GF-D8 (cell line): ENCODE measurements around the gene COL21A1.

ENCODE experiments used
- DNase-seq: peaks from one replicate; lab custom pipeline; 2025; lab: John Stamatoyannopoulos, UW

Gene COL21A1

GRCh38 chr6:56245903-56246351, 1.5 kb downstream of the COL21A1 start:
- no peak for DNase-seq

- no peak for DNase-seq
Measured at GRCh38 chr6:56244528-56245253, 2.7 kb downstream of the COL21A1 start.

GRCh38 chr6:56244089-56244488, 3.3 kb downstream of the COL21A1 start:
- no peak for DNase-seq

GRCh38 chr6:56243518-56244070, 3.8 kb downstream of the COL21A1 start:
- no peak for DNase-seq

GRCh38 chr6:56242346-56242745, 5.0 kb downstream of the COL21A1 start:
- no peak for DNase-seq

- no peak for DNase-seq
Measured at GRCh38 chr6:56241124-56241802, 6.1 kb downstream of the COL21A1 start.

- DNase-seq: no peak
Measured at GRCh38 chr6:56238352-56238751, 9.0 kb downstream of the COL21A1 start.

GRCh38 chr6:56235245-56235644, 12.1 kb downstream of the COL21A1 start:
- no peak for DNase-seq

- no peak for DNase-seq
Measured at GRCh38 chr6:56232436-56232835, 14.9 kb downstream of the COL21A1 start.

- no peak for DNase-seq
Measured at GRCh38 chr6:56231827-56232226, 15.6 kb downstream of the COL21A1 start.

GRCh38 chr6:56230976-56231566, 16.3 kb downstream of the COL21A1 start:
- DNase-seq: no peak

- DNase-seq: no peak
Measured at GRCh38 chr6:56227071-56227879, 20.1 kb downstream of the COL21A1 start.

GRCh38 chr6:56223995-56224394, 23.4 kb downstream of the COL21A1 start:
- no peak for DNase-seq

- DNase-seq: no peak
Measured at GRCh38 chr6:56222499-56222898, 24.9 kb downstream of the COL21A1 start.

GRCh38 chr6:56220078-56220477, 27.3 kb downstream of the COL21A1 start:
- DNase-seq: no peak

- no peak for DNase-seq
Measured at GRCh38 chr6:56214703-56215101, 32.7 kb downstream of the COL21A1 start.

- no peak for DNase-seq
Measured at GRCh38 chr6:56214041-56214702, 33.2 kb downstream of the COL21A1 start.

GRCh38 chr6:56211724-56212123, 35.7 kb downstream of the COL21A1 start:
- no peak for DNase-seq

GRCh38 chr6:56204134-56204533, 43.2 kb downstream of the COL21A1 start:
- no peak for DNase-seq

GRCh38 chr6:56199956-56200355, 47.4 kb downstream of the COL21A1 start:
- no peak for DNase-seq

GRCh38 chr6:56193846-56194245, 53.5 kb downstream of the COL21A1 start:
- no peak for DNase-seq
